GM19043 (cell line): Measurements from ENCODE around the gene DPP6.

Source experiments
- ATAC-seq: cut with Tn5 transposase; IDR thresholded peaks from one replicate; pipeline ENCODE4 v1.9.1; 2021; ENCODE audit warnings: low read depth; ENCODE audit not compliant: unreplicated experiment

The DPP6 gene

GRCh38 chr7:154504918-154505317 is 452.7 kb downstream of the DPP6 start:
- no peak for ATAC-seq

DNA sequence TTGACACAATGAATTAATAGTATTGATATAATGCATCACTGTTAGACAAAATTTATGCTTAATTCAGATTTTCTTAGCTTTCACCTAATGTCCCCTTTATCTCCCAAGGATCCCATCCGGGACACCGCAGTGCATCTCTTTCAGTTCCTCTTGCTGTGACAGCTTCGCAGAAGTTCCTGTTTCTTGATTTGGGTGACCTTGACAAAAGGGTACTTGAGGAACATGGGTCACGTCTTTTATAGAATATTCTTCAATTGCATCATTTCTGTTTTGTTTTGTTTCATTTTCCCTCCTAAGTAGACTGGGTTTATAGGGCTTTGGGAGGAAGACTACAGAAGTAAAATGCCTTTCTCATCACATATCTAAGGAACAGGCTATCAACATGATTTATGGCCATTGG is 453.2 kb downstream of the DPP6 start:
- no peak for ATAC-seq

DNA sequence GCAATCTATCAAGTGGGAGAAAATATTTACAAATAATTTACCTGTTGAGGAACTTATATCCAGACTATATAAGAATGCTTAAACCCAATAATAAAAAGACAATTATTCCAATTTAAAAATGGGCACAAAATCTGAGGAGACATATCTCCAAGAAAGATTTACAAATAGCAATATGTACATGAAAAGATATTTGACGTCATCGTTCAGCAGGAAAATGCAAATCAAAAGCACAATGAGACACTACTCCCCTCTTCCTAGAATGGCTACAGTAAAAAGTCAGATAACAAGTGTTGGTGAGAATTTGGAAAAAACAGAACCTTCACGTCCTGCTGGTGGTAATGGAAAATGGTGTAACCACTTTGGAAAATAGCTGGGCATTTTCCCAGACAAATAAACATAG is 457.0 kb downstream of the DPP6 start:
- ATAC-seq: no peak

- ATAC-seq: no peak
These were observed 460.1 kb downstream of the DPP6 start for GRCh38 chr7:154512121-154512833.

DNA sequence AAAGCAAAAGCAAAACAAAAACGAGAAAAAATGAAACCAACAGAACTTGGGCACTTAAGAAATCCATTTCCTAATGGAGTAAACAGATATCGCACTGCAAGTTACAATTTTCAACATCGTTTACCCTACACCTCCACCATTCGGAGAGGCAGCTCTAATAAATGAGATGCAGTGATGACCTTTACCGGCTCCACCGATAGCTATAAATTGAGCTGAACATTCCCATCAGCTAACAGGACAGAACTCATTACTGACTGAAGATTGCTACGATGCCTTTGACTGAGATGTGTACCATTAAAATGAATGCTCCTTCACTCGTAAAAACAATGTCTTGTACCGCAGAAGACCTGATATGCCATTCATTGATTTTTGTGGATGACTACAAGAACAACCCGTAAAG is 465.6 kb downstream of the DPP6 start:
- ATAC-seq: no peak

- ATAC-seq: no peak
These were observed 467.0 kb downstream of the DPP6 start for GRCh38 chr7:154519229-154519628.

- no peak for ATAC-seq
These were observed 477.9 kb downstream of the DPP6 start for GRCh38 chr7:154530136-154530535.

GRCh38 chr7:154532771-154533170 is 480.6 kb downstream of the DPP6 start:
- ATAC-seq: no peak

GRCh38 chr7:154540596-154540995 is 488.4 kb downstream of the DPP6 start:
- no peak for ATAC-seq

- ATAC-seq: no peak
These were observed 489.4 kb downstream of the DPP6 start for GRCh38 chr7:154541606-154542005.

- ATAC-seq: no peak
These were observed 494.9 kb downstream of the DPP6 start for GRCh38 chr7:154546946-154547587.

- ATAC-seq: no peak
These were observed 501.6 kb downstream of the DPP6 start for GRCh38 chr7:154553711-154554265.

- ATAC-seq: no peak
These were observed 507.3 kb downstream of the DPP6 start for GRCh38 chr7:154559454-154559853.

DNA sequence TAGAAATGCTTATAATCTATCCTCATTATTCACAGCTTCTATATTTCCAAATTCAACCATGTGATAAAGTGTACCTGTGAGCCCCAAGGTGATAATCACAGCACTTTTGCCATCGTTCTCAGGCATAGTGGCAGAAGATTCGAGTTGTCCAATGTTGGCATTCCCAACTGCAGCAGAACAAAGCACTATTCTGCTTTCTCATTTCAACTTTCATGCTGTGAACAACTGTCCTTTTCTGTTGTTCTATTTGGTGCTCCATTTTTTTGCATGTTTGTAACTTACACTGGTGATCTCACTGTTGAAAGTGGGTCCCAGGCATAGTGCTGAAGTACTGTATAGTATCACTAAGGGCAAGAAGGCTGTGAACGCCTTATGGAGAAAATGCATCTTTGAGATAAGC is 512.5 kb downstream of the DPP6 start:
- no peak for ATAC-seq

DNA sequence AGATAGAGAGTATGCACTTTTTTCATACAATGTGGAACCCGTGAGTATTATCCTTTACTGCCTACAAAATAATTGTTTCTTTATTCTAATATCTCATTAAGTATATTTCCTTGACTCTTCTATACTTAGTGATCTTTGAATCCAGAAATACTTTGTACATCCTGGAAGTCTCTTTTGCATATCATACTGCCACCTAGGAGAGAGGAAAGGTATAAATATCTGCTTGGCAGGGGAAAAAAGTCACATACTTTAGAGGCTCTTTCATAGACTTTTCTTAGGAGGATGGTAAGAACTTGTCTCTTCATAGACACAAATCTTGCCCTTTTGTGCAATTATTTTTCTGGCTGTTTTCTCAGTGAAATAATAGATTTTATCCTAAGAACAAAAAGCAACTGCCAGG is 514.7 kb downstream of the DPP6 start:
- ATAC-seq: no peak

DNA sequence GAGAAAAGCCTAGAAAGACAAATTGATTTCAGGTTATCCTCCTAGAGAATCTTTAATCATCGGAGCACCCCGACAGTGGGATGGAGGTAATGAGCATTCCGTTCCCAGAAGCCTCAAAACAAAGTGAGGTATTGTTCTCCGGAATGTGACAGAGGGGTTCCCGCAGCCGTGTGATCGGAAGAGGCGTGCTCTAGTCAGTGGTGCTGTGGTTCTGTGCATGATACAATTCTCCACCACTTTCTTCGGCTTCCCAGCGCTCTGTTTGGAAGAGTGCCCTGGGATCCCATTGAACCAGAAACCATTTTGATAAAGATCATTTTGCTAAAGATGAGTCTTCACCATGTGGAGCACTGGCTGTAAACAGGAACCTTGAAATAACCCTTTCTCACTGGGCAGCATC is 516.1 kb downstream of the DPP6 start:
- ATAC-seq: no peak

DNA sequence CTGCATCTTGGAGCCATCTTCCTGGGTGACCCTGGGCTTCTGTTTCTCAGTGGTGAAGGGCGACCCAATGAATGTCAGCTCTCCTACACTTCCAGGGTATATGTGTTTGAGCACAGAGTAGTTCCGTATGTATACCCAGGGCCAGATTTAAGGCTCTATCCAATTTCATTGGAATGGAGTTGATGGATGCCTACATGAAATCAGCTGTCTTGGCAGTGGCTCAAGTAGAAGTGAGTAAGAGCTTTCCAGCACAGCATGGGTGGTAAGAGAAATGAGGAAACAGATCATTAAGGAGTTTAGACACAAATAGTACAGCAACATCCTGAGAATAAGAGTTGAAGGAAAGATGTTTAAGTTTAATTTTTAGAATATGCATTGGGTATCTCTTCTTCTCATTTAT is 517.7 kb downstream of the DPP6 start:
- no peak for ATAC-seq

DNA sequence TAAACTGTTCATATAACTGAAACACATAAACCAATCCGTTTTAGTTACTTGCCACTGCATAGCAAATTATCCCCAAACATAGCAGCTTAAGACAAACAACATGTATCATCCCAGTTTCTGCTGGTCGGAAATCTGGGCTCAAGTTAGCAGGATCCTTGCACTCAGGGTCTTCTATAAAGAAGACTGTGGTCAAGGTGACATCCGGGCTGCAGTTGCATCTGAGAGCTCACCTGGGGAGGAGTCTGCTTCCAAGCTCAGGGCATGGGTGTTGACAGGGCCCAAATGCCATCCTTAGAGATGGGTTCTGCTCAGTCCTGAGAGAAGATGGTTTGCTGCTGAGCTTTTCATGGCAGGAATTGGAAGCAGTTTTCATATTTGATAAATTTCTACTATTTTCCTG is 519.6 kb downstream of the DPP6 start:
- ATAC-seq: no peak

DNA sequence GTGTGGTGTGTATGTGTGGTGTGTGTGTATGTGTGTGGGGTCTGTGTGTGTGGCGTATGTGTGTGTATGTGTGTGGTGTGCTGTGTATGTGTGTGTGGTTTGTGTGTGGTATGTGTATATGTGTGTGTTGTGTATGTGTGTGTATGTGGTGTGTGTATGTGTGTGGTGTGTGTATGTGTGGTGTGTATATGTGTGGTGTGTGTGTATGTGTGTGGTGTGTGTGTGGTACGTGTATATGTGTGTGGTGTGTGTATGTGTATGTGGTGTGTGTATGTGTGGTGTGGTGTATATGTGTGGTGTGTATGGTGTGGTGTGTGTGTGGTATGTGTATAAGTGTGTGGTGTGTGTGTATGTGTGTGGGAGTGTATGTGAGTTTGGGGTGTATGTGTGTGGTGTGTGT is 522.0 kb downstream of the DPP6 start:
- ATAC-seq: no peak

DNA sequence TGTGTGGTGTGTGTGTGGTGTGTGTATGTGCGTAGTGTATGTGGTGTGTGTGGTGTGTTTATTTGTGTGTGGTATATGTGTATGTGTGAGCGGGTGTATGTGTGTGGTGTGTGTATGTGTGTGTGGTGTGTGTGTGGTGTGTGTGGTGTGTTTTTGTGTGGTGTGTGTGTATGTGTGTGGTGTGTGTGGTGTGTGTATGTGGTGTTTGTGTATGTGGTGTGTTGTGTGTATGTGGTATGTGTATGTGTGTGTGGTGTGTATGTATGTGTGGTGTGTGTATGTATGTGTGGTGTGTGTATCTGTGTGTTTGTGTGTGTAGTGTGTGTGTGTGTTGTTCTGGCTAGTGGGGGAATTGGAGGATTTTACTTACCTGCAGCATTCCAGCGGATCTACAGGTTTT is 523.3 kb downstream of the DPP6 start:
- ATAC-seq: no peak

GRCh38 chr7:154576604-154577003 is 524.4 kb downstream of the DPP6 start:
- ATAC-seq: no peak
